Embryonic facial prominence (tissue), 1 donor: ENCODE measurements around the gene ERBB4.
"Not testable (repeated sequence)": the region's sequence is repeated elsewhere in the genome, so short reads cannot be mapped to it uniquely, and the experiment has no call there.

Experiments used
- DNase-seq: peaks from one replicate; pipeline ENCODE4 v3.0.0-alpha.2; 2016; ENCODE audit errors: extremely low spot score

The ERBB4 gene

GRCh38 chr2:211599146-211599545 lies 939.5 kb downstream of the ERBB4 start:
- no peak for DNase-seq

DNA sequence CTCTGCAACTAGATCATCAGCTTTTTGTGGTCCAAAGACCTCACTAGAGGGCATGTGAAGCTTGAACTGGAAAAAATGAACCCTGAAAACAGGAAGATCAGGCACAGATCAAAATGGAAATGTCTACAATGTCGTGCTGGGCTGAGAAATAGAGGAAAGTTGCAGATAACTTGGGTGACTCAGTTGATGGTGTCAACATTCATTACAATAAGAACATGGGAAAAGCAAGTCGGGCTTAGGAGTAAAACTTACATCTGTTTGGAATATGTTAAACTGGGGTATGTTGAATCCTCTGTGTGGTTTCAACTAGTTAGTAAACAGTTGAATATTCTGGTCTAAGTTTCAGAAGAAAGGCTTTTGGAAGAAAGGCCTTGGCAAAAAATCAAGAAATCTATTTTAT lies 940.4 kb downstream of the ERBB4 start:
- no peak for DNase-seq

GRCh38 chr2:211592006-211592405 lies 946.6 kb downstream of the ERBB4 start:
- not testable (repeated sequence) for DNase-seq

- no peak for DNase-seq
Observed at GRCh38 chr2:211591426-211591825, 947.2 kb downstream of the ERBB4 start.

GRCh38 chr2:211568439-211568838 lies 970.2 kb downstream of the ERBB4 start:
- no peak for DNase-seq

DNA sequence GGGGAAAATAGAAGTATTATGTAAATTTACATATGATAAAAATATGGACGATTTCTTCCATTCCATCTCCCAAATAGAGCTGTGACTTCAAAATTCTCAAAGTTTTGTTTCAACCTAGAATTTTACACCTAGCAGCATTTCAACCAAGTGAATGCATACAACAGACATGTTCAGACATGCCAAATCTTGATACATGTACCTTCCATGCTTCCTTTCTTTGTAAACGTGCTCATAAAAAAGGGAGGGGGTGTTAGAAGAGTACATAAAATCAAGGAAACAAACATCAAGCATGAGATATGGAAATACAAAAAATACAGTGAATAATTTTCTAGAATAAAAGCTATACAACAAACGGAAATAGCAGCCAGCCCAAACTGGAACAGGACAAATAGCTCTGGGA lies 974.2 kb downstream of the ERBB4 start:
- no peak for DNase-seq

DNA sequence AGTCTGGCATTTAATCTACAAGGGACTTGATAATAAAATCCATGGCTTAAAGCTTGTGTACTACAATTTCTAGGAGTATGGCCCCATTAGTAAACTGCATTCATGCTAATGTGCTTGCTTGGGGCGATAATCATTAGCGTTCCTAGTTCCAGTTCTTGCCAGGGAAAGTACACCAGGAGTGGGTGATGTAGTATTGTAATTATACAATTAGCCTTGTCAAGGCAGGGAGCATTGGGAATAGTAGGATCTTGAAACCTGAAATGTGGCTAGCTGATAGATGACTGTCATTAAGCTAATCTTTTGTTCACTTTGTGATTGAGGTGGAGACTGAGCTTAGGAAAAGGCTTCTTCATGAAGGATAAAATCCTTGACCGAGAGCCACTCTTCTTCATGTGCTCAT lies 993.0 kb downstream of the ERBB4 start:
- DNase-seq: no peak

- DNase-seq: no peak
Observed at GRCh38 chr2:211534632-211535031, 1004.0 kb downstream of the ERBB4 start.

GRCh38 chr2:211524248-211524647 lies 1014.4 kb downstream of the ERBB4 start:
- not testable (repeated sequence) for DNase-seq

- DNase-seq: no peak
Observed at GRCh38 chr2:211516537-211516936, 1022.1 kb downstream of the ERBB4 start.

- no peak for DNase-seq
Observed at GRCh38 chr2:211514049-211514448, 1024.6 kb downstream of the ERBB4 start.

DNA sequence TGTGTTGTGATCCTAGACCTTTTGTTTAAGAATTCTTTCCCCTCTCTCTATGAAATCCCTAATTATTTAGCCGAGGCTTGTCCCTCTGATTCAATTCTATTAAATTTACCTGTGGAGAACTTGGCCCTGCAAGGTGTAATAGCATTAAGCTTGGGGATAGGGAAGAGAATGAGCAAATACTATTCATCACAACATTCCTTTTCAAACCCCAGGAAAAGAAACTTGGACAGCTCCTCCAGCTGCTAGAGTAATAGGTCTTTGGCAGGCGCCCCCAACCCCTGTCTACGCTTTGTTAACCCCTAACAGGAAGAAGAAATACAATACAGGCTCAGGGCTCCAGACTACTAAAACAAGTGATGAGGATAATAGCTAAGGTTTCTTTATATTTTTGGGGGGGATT lies 1025.2 kb downstream of the ERBB4 start:
- no peak for DNase-seq

- no peak for DNase-seq
Observed at GRCh38 chr2:211512806-211513205, 1025.8 kb downstream of the ERBB4 start.

DNA sequence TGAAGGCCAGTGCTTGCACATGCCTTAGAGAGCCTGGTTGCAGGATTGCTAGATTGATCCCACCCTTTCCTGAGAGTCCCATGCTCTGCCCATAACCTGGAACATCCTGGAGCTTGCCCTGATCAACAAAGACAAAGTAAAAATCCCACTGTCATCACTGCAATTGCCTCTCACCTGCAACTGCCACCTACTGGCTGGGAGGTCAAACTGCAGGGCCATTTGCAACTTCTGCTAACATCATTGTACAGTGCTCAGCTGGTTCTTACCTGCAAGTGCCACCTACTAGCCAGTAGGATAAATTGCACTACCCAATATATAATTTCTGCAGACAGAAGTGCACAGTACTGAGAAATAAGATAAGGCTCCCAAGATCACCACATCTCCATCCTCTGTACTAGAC lies 1034.7 kb downstream of the ERBB4 start:
- no peak for DNase-seq

DNA sequence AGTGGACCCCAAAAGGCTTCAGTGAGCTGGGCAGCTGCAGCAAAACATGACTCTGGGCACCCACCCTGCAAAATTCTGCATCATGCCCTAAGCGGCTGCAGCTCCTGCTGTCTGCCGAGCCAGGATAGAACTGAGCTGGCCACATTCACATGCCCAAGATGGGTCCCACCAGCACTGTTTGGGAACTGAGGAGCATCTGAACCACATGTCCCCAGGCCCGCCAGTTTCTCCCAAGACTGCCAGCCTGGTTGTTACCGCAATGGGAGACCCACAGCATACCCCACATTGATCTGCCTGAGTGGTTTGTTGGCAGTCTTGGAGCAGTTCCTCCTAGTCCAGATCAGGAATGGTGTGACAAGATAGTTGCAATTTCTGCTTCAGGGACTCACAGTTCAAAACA lies 1035.4 kb downstream of the ERBB4 start:
- DNase-seq: no peak

DNA sequence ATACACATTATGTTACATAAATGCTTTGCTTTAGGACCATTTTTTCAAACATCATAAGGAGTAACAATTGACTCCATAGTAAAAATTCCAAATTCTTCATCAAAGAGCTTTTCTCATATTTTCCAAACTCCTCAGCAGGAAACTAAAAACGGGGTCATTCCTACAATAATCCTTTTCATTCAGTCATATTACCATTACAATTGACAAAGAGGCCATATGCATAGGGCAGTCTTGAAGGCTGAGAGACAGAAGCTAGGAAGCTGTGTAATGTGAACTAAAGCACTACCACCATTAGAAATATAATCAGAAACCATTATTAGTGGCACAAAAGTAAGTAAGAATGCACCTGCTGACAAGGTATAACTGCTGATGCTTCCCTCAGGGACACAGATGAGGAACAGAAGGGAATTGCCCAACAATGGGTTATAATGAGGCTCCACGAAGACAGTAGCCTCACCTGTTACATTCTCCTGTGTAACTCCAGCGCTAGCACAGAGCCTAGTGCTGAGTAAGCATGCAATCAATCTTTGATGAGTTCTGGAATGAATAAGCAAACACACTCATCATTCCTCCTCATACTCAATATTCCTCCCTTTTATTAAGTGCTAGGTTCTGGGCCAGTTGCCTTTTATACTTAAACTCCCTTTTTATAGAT lies 1039.9 kb downstream of the ERBB4 start:
- DNase-seq: no peak

GRCh38 chr2:211495339-211495738 lies 1043.3 kb downstream of the ERBB4 start:
- DNase-seq: no peak

- no peak for DNase-seq
Observed at GRCh38 chr2:211494536-211494935, 1044.1 kb downstream of the ERBB4 start.

DNA sequence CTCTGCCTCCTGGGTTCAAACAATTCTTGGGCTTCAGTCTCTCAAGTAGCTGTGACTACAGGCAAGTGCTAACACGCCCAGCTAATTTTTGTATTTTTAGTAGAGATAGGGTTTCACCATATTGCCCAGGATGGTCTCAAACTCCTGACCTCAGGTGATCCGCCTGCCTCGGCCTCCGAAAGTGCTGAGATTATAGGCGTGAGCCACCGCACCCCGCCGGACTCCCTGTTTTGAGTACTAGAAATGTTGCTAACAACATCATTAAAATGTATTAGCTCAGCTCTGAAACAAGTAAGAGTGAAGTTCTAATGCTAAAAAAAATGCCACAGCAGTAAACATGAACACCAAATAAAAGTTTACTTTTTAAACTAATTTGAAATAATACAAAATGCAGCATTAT lies 1044.5 kb downstream of the ERBB4 start:
- DNase-seq: no peak

DNA sequence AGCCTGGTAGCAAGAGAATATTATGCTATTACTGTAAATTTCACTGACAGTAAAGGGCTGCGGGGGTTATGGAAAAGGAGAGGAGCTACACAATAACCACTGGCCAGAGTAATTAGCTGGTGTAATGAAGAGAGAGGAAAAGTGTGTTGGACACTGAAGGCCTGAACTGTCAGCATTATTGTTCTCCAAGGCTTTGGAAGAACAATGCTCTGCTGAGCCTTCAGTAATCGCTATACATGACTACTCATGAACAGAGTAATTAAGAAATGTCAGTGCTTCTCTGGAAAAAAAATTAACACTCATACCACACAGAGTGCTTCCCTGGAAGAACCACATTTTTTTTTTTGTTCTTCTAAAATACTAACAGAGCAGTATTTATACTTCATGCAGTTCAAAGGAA lies 1050.9 kb downstream of the ERBB4 start:
- no peak for DNase-seq

- DNase-seq: no peak
Observed at GRCh38 chr2:211479536-211480150, 1059.0 kb downstream of the ERBB4 start.

DNA sequence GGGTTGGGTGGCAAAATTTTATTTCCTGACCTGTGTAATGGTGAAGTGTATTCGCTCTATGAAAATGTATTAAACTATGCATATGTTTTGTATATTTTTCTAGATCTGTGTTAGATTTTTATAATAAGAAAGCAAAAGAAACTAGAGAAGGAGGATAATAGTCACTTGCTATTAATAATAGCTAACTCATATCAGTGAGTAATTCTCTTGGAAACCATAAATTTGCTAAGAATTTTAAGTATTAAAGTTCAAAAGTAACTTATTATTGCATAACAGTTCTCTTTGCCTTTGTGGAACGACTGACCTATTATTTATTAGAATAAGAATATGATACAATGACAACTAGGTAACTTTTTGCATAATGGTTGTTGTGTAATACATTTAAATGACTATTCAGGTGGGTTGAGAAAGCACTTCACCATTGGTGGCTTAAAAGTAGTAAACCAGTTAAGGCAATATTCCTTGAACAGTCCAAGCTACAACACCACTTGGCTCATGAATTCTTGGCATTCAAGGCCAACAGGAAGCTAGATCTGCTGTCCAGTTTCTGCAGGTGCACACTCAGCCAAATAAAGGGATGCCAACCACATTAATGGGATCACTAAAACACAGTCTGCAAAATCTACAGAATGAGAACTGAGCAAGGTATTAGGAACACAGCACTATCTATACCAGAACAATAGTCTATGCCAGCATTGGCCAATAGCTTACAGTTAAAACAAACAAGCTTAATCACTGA lies 1060.9 kb downstream of the ERBB4 start:
- no peak for DNase-seq

DNA sequence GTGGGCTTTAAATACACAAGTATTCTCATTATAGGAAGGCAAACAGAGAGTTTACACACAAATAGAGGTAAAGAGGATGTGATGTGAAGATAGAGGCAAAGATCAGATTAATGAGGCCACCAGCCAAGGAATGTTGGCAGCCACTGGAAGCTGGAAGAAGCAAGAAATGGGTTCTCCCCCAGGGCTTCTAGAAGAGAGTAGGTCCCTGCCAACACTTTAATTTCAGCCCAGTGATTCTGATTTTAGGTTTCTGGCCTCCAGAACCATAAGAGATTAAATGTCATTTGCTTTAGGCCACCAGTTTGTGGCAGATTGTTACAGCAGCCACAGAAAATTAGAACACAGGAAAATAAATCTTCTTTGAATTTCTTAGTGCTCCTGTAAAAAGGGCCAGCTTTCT lies 1065.5 kb downstream of the ERBB4 start:
- no peak for DNase-seq
